ENCODE results near the gene ZNF407. TPM values are rescaled to one million over a fixed set of nuclear protein-coding genes. Genes with fewer than 3 reads are reported as not detected.

The ZNF407 gene
- total RNA-seq, 1 experiment from 2014 or later, result 15.9 TPM

DNA sequence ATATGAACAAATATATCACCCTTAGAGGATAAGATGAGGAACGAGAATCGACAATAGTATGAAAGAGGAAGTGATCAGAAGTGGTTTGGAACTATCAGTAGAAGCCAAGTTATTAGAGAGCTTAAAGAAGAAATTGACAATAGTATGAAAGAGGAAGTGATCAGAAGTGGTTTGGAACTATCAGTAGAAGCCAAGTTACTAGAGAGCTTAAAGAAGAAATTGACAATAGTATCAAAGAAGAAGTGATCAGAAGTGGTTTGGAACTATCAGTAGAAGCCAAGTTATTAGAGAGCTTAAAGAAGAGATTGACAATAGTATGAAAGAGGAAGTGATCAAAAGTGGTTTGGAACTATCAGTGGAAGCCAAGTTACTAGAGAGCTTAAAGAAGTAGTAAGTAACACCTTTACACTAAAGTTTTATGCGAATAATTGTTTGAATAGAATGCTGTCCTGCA lies 175.5 kb downstream of the ZNF407 start:
- no peaks in the 10 kb centered on the region for H3K9me3 ChIP-seq (ENCODE audit: low read depth, low read length, poor library complexity, severe bottlenecking)
- DNase-seq (ENCODE audit: low spot score), result no peak
- no TSS peak for BruUV-seq (replicated peaks)
- H3K27ac ChIP-seq (ENCODE audit: low read depth, low read length, poor library complexity, severe bottlenecking), result no peak overlapping the region
- H3K36me3 ChIP-seq (ENCODE audit: insufficient read depth, low read length, poor library complexity, severe bottlenecking), result no peaks in the 10 kb centered on the region
- no peak overlapping the region for H3K4me3 ChIP-seq (ENCODE audit: low read depth, low read length, poor library complexity, severe bottlenecking)
- POLR2A ChIA-PET (ENCODE audit: low non-redundant PET), result no interaction called here
- intact Hi-C loops (cut with micrococcal nuclease; ENCODE audit: unreplicated experiment), result no loop called here
- CTCF ChIA-PET, result no interaction called here
- H3K4me1 ChIP-seq (ENCODE audit: insufficient read depth, low read length, poor library complexity, severe bottlenecking), result no peaks in the 10 kb centered on the region
- TF ChIP-seq, protein P1, sequence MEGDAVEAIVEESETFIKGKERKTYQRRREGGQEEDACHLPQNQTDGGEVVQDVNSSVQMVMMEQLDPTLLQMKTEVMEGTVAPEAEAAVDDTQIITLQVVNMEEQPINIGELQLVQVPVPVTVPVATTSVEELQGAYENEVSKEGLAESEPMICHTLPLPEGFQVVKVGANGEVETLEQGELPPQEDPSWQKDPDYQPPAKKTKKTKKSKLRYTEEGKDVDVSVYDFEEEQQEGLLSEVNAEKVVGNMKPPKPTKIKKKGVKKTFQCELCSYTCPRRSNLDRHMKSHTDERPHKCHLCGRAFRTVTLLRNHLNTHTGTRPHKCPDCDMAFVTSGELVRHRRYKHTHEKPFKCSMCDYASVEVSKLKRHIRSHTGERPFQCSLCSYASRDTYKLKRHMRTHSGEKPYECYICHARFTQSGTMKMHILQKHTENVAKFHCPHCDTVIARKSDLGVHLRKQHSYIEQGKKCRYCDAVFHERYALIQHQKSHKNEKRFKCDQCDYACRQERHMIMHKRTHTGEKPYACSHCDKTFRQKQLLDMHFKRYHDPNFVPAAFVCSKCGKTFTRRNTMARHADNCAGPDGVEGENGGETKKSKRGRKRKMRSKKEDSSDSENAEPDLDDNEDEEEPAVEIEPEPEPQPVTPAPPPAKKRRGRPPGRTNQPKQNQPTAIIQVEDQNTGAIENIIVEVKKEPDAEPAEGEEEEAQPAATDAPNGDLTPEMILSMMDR (conservative IDR thresholded peaks at IDR 0.05; ENCODE audit: low read depth, low read length), result no peak
- TF ChIP-seq EZH2 (IDR thresholded peaks at IDR 0.05; ENCODE audit: borderline replicate concordance, low read depth, low read length, poor library complexity, severe bottlenecking), result no peak
- no peaks in the 10 kb centered on the region for H3K27me3 ChIP-seq (replicated peaks; ENCODE audit: insufficient read depth, low read depth, low read length, poor library complexity)

DNA sequence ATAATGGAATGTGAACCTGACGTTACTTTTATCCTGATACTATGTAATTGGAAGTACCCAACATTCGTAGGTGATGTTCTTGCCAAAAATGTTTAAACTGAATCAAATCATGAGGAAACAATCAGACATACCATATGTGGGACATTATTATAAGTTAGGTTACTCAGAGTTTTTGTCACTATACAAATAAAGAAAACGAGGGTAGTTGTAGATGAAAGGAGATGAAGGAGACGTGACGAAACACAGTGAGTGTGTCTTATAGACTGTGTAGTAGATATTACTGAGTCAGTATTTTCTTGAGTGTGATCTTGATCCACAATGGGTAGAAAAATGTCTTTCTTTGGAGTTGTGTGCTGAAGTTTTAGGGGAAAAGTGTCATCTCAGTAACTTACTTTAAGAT lies 176.8 kb downstream of the ZNF407 start:
- no TSS peak for BruUV-seq (replicated peaks)
- no peak overlapping the region for H3K4me3 ChIP-seq (ENCODE audit: low read depth, low read length, poor library complexity, severe bottlenecking)
- intact Hi-C loops (cut with micrococcal nuclease; ENCODE audit: unreplicated experiment), result no loop called here
- no peak for DNase-seq (ENCODE audit: low spot score)
- CTCF ChIA-PET, result no interaction called here
- H3K4me1 ChIP-seq (ENCODE audit: insufficient read depth, low read length, poor library complexity, severe bottlenecking), result no peaks in the 10 kb centered on the region
- no peaks in the 10 kb centered on the region for H3K27me3 ChIP-seq (replicated peaks; ENCODE audit: insufficient read depth, low read depth, low read length, poor library complexity)
- no peaks in the 10 kb centered on the region for H3K36me3 ChIP-seq (ENCODE audit: insufficient read depth, low read length, poor library complexity, severe bottlenecking)
- no peak overlapping the region for H3K27ac ChIP-seq (ENCODE audit: low read depth, low read length, poor library complexity, severe bottlenecking)
- no peak for TF ChIP-seq EZH2 (IDR thresholded peaks at IDR 0.05; ENCODE audit: borderline replicate concordance, low read depth, low read length, poor library complexity, severe bottlenecking)
- TF ChIP-seq, protein P1 (conservative IDR thresholded peaks at IDR 0.05; ENCODE audit: low read depth, low read length), result no peak
- POLR2A ChIA-PET (ENCODE audit: low non-redundant PET), result no interaction called here
- no peaks in the 10 kb centered on the region for H3K9me3 ChIP-seq (ENCODE audit: low read depth, low read length, poor library complexity, severe bottlenecking)

DNA sequence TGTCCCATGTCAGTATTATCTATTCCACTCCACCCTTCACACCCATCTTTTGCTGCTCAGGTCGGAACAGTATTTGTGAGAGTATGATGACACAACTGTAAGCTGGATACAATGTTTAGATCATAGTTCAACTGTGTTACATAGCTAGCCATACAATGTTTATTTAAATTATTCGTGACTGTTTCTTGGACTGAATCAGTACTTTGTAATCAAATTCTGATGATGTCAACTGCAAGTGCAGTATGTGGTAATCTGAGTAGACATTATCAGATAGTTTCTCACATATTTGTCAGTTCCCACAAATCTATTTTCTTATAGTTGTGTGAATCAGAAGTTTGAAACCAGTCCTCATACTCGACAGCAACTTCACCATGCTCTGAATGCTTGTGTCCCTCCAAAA lies 177.6 kb downstream of the ZNF407 start:
- Histone ChIP-seq H3K4me3 (ENCODE audit: low read depth, low read length, poor library complexity, severe bottlenecking) (no peak overlapping the region), H3K36me3 (ENCODE audit: insufficient read depth, low read length, poor library complexity, severe bottlenecking) (no peaks in the 10 kb centered on the region), H3K27ac (ENCODE audit: low read depth, low read length, poor library complexity, severe bottlenecking) (no peak overlapping the region), H3K9me3 (ENCODE audit: low read depth, low read length, poor library complexity, severe bottlenecking) (no peaks in the 10 kb centered on the region), H3K4me1 (ENCODE audit: insufficient read depth, low read length, poor library complexity, severe bottlenecking) (no peaks in the 10 kb centered on the region), H3K27me3 (replicated peaks; ENCODE audit: insufficient read depth, low read depth, low read length, poor library complexity) (no peaks in the 10 kb centered on the region)
- DNase-seq (ENCODE audit: low spot score), result no peak
- CTCF ChIA-PET, result no interaction called here
- intact Hi-C loops (cut with micrococcal nuclease; ENCODE audit: unreplicated experiment), result no loop called here
- BruUV-seq (replicated peaks), result no TSS peak
- POLR2A ChIA-PET (ENCODE audit: low non-redundant PET), result no interaction called here
- TF ChIP-seq, protein P1 (conservative IDR thresholded peaks at IDR 0.05; ENCODE audit: low read depth, low read length), result no peak
- no peak for TF ChIP-seq EZH2 (IDR thresholded peaks at IDR 0.05; ENCODE audit: borderline replicate concordance, low read depth, low read length, poor library complexity, severe bottlenecking)

Measured in A673 (cell line).